Stimulated activated memory B cell treated with anti-CD40 and anti-IgM and Interleukin-4, amounts not matched to agents 10 μg/mL and 1 μg/mL and 100 μg/mL, for 72 hours (primary cell): ENCODE results near the gene GPR68.
"Not testable (repeated sequence)": the region's sequence is repeated elsewhere in the genome, so short reads cannot be mapped to it uniquely, and the experiment has no call there.

ENCODE experiments used
- ATAC-seq: fragments of 150-1000 bp; cut with Tn5 transposase; 2 replicates; pipeline ENCODE4 v1.10.0; 2021
- H3K27ac Mint-ChIP-seq: one replicate; pipeline ENCODE4 v1.8.0; 2022; ENCODE audit warnings: mild to moderate bottlenecking, mixed read lengths
- H3K27me3 Mint-ChIP-seq: one replicate; pipeline ENCODE4 v1.8.0; 2022; ENCODE audit warnings: mixed read lengths
- H3K36me3 Mint-ChIP-seq: one replicate; pipeline ENCODE4 v1.8.0; 2022; ENCODE audit warnings: mixed read lengths
- H3K4me1 Mint-ChIP-seq: one replicate; pipeline ENCODE4 v1.8.0; 2022; ENCODE audit warnings: mixed read lengths
- H3K4me3 Mint-ChIP-seq: one replicate; pipeline ENCODE4 v1.8.0; 2022; ENCODE audit warnings: mild to moderate bottlenecking, moderate library complexity, mixed read lengths
- H3K9me3 Mint-ChIP-seq: one replicate; pipeline ENCODE4 v1.8.0; 2022; ENCODE audit warnings: mixed read lengths

Gene GPR68

GRCh38 chr14:91231446-91231845, 13.1 kb downstream of the GPR68 start:
- Mint-ChIP-seq H3K9me3 (no peaks in the 10 kb centered on the region), H3K36me3 (peaks cover 14% of the 10 kb centered on the region), H3K4me1 (peaks cover 52% of the 10 kb centered on the region), H3K27ac (peak overlapping the region; percentile 11), H3K27me3 (no peaks in the 10 kb centered on the region), H3K4me3 (no peak overlapping the region)
- no peak for ATAC-seq

- H3K4me3 Mint-ChIP-seq: no peak overlapping the region
- ATAC-seq: no peak
- no peaks in the 10 kb centered on the region for H3K27me3 Mint-ChIP-seq
- H3K27ac Mint-ChIP-seq: peak overlapping the region; percentile 87
- H3K9me3 Mint-ChIP-seq: no peaks in the 10 kb centered on the region
- H3K36me3 Mint-ChIP-seq: peaks cover 14% of the 10 kb centered on the region
- peaks cover 61% of the 10 kb centered on the region for H3K4me1 Mint-ChIP-seq
Observed at GRCh38 chr14:91230397-91231035, 14.0 kb downstream of the GPR68 start.

GRCh38 chr14:91229743-91230200, 14.7 kb downstream of the GPR68 start:
- Mint-ChIP-seq H3K4me3 (no peak overlapping the region), H3K27ac (peak overlapping the region; percentile 87), H3K4me1 (peaks cover 64% of the 10 kb centered on the region), H3K9me3 (no peaks in the 10 kb centered on the region), H3K36me3 (peaks cover 13% of the 10 kb centered on the region), H3K27me3 (no peaks in the 10 kb centered on the region)
- peak; percentile 86 for ATAC-seq

- peak overlapping the region; percentile 87 for H3K27ac Mint-ChIP-seq
- ATAC-seq: no peak
- H3K4me3 Mint-ChIP-seq: no peak overlapping the region
- no peaks in the 10 kb centered on the region for H3K9me3 Mint-ChIP-seq
- H3K36me3 Mint-ChIP-seq: peaks cover 7% of the 10 kb centered on the region
- no peaks in the 10 kb centered on the region for H3K27me3 Mint-ChIP-seq
- H3K4me1 Mint-ChIP-seq: peaks cover 64% of the 10 kb centered on the region
Observed at GRCh38 chr14:91229005-91229382, 15.5 kb downstream of the GPR68 start.

- H3K9me3 Mint-ChIP-seq: no peaks in the 10 kb centered on the region
- peaks cover 64% of the 10 kb centered on the region for H3K4me1 Mint-ChIP-seq
- peaks cover 14% of the 10 kb centered on the region for H3K36me3 Mint-ChIP-seq
- H3K4me3 Mint-ChIP-seq: peak overlapping the region; percentile 52
- peak; percentile 95 for ATAC-seq
- H3K27ac Mint-ChIP-seq: peak overlapping the region; percentile 87
- no peaks in the 10 kb centered on the region for H3K27me3 Mint-ChIP-seq
Observed at GRCh38 chr14:91228112-91229004, 16.1 kb downstream of the GPR68 start.

- Mint-ChIP-seq H3K36me3 (peaks cover 21% of the 10 kb centered on the region), H3K4me3 (no peak overlapping the region), H3K9me3 (no peaks in the 10 kb centered on the region), H3K27ac (peak overlapping the region; percentile 87), H3K27me3 (no peaks in the 10 kb centered on the region), H3K4me1 (peaks cover 60% of the 10 kb centered on the region)
- ATAC-seq: no peak
Observed at GRCh38 chr14:91227183-91227628, 17.3 kb downstream of the GPR68 start.

GRCh38 chr14:91226360-91226759, 18.1 kb downstream of the GPR68 start:
- peaks cover 29% of the 10 kb centered on the region for H3K36me3 Mint-ChIP-seq
- H3K4me3 Mint-ChIP-seq, ATAC-seq, H3K27me3 Mint-ChIP-seq, H3K9me3 Mint-ChIP-seq: not testable (repeated sequence)
- peak overlapping the region; percentile 87 for H3K27ac Mint-ChIP-seq
- peaks cover 63% of the 10 kb centered on the region for H3K4me1 Mint-ChIP-seq

GRCh38 chr14:91225025-91225424, 19.5 kb downstream of the GPR68 start:
- Mint-ChIP-seq H3K36me3 (peaks cover 43% of the 10 kb centered on the region), H3K4me3 (no peak overlapping the region), H3K4me1 (peaks cover 61% of the 10 kb centered on the region), H3K9me3 (peaks cover 4% of the 10 kb centered on the region), H3K27ac (no peak overlapping the region), H3K27me3 (no peaks in the 10 kb centered on the region)
- no peak for ATAC-seq

- Mint-ChIP-seq H3K4me3 (no peak overlapping the region), H3K27me3 (no peaks in the 10 kb centered on the region), H3K9me3 (peaks cover 4% of the 10 kb centered on the region), H3K36me3 (peaks cover 53% of the 10 kb centered on the region), H3K27ac (peak overlapping the region; percentile 5), H3K4me1 (peaks cover 43% of the 10 kb centered on the region)
- no peak for ATAC-seq
Observed at GRCh38 chr14:91223028-91223783, 21.3 kb downstream of the GPR68 start.

GRCh38 chr14:91221270-91221669, 23.2 kb downstream of the GPR68 start:
- Mint-ChIP-seq H3K4me3 (no peak overlapping the region), H3K9me3 (peaks cover 4% of the 10 kb centered on the region), H3K27me3 (no peaks in the 10 kb centered on the region), H3K4me1 (peaks cover 23% of the 10 kb centered on the region), H3K36me3 (peaks cover 65% of the 10 kb centered on the region), H3K27ac (no peak overlapping the region)
- ATAC-seq: no peak

GRCh38 chr14:91220581-91221000, 23.9 kb downstream of the GPR68 start:
- Mint-ChIP-seq H3K4me3 (no peak overlapping the region), H3K9me3 (peaks cover 4% of the 10 kb centered on the region), H3K4me1 (peaks cover 16% of the 10 kb centered on the region), H3K36me3 (peaks cover 72% of the 10 kb centered on the region), H3K27me3 (no peaks in the 10 kb centered on the region), H3K27ac (no peak overlapping the region)
- no peak for ATAC-seq

GRCh38 chr14:91219517-91220389, 24.8 kb downstream of the GPR68 start:
- no peaks in the 10 kb centered on the region for H3K27me3 Mint-ChIP-seq
- H3K27ac Mint-ChIP-seq: no peak overlapping the region
- H3K36me3 Mint-ChIP-seq: peaks cover 79% of the 10 kb centered on the region
- peaks cover 13% of the 10 kb centered on the region for H3K4me1 Mint-ChIP-seq
- no peak overlapping the region for H3K4me3 Mint-ChIP-seq
- H3K9me3 Mint-ChIP-seq: peaks cover 4% of the 10 kb centered on the region
- ATAC-seq: no peak

- no peak for ATAC-seq
- Mint-ChIP-seq H3K9me3 (peaks cover 4% of the 10 kb centered on the region), H3K36me3 (peaks cover 78% of the 10 kb centered on the region)
Observed at GRCh38 chr14:91218014-91218413, 26.5 kb downstream of the GPR68 start.

GRCh38 chr14:91216731-91217226, 27.7 kb downstream of the GPR68 start:
- no peak overlapping the region for H3K4me3 Mint-ChIP-seq
- peaks cover 4% of the 10 kb centered on the region for H3K9me3 Mint-ChIP-seq
- H3K36me3 Mint-ChIP-seq: peaks cover 70% of the 10 kb centered on the region
- peaks cover 7% of the 10 kb centered on the region for H3K4me1 Mint-ChIP-seq
- H3K27ac Mint-ChIP-seq: no peak overlapping the region
- no peak for ATAC-seq
- no peaks in the 10 kb centered on the region for H3K27me3 Mint-ChIP-seq

More at GRCh38 chr14:91218014-91218413, 26.5 kb downstream of the GPR68 start:
- H3K27me3 Mint-ChIP-seq: no peaks in the 10 kb centered on the region
- peaks cover 13% of the 10 kb centered on the region for H3K4me1 Mint-ChIP-seq
- H3K4me3 Mint-ChIP-seq: no peak overlapping the region
- no peak overlapping the region for H3K27ac Mint-ChIP-seq
